GM18498 (cell line): ENCODE measurements around the gene RASA3.
"Not testable (repeated sequence)": the region's sequence is repeated elsewhere in the genome, so short reads cannot be mapped to it uniquely, and the experiment has no call there.

Experiments used
- ATAC-seq: cut with Tn5 transposase; IDR thresholded peaks from one replicate; pipeline ENCODE4 v1.9.1; 2021; ENCODE audit warnings: mild to moderate bottlenecking, moderate library complexity; ENCODE audit not compliant: unreplicated experiment

RASA3 gene

GRCh38 chr13:113996081-113996911 is 136.1 kb downstream of the RASA3 start:
- no peak for ATAC-seq

GRCh38 chr13:113995051-113995601 is 137.3 kb downstream of the RASA3 start:
- ATAC-seq: no peak

- ATAC-seq: no peak
These were observed 140.0 kb downstream of the RASA3 start for GRCh38 chr13:113992276-113993005.

GRCh38 chr13:113991676-113992179 is 140.7 kb downstream of the RASA3 start:
- ATAC-seq: no peak

- ATAC-seq: no peak
These were observed 141.2 kb downstream of the RASA3 start for GRCh38 chr13:113991191-113991669.

GRCh38 chr13:113990321-113990837 is 142.0 kb downstream of the RASA3 start:
- no peak for ATAC-seq

- ATAC-seq: no peak
These were observed 142.7 kb downstream of the RASA3 start for GRCh38 chr13:113989585-113990300.

- ATAC-seq: not testable (repeated sequence)
These were observed 143.6 kb downstream of the RASA3 start for GRCh38 chr13:113988859-113989258.

GRCh38 chr13:113982296-113982661 is 150.1 kb downstream of the RASA3 start:
- ATAC-seq: no peak

- ATAC-seq: no peak
These were observed 150.7 kb downstream of the RASA3 start for GRCh38 chr13:113981611-113982295.

- ATAC-seq: no peak
These were observed 151.2 kb downstream of the RASA3 start for GRCh38 chr13:113981194-113981605.

GRCh38 chr13:113980489-113981064 is 151.8 kb downstream of the RASA3 start:
- no peak for ATAC-seq

GRCh38 chr13:113979791-113980471 is 152.5 kb downstream of the RASA3 start:
- ATAC-seq: no peak

GRCh38 chr13:113978741-113979481 is 153.5 kb downstream of the RASA3 start:
- ATAC-seq: no peak

GRCh38 chr13:113977976-113978375 is 154.4 kb downstream of the RASA3 start:
- ATAC-seq: no peak

GRCh38 chr13:113976711-113977684 is 155.4 kb downstream of the RASA3 start:
- no peak for ATAC-seq

- ATAC-seq: no peak
These were observed 157.0 kb downstream of the RASA3 start for GRCh38 chr13:113975416-113975815.
